ENCODE measurements around the gene PIP5K1B.

GRCh38 chr9:68707801-68708488, 2.9 kb downstream of the PIP5K1B start:
- TF ChIP-seq CTCF (conservative IDR thresholded peaks at IDR 0.05): no peak
- no peak for TF ChIP-seq ZFX (IDR thresholded peaks at IDR 0.05)

All from C4-2B (cell line).